ENCODE data around the gene EDIL3. TPM values are rescaled to one million over a fixed set of nuclear protein-coding genes. Genes with fewer than 3 reads are reported as not detected.

The EDIL3 gene
- total and polyA plus RNA-seq, 2 of the 8 experiments (the other 6 are each of a cell fraction or from before 2014, with no cell fraction given) = 14.7 to 47.2 TPM

- no peak for TF ChIP-seq ATF2 (IDR thresholded peaks at IDR 0.05; ENCODE audit: low read length)
- TF ChIP-seq POLR2AphosphoS5 (IDR thresholded peaks at IDR 0.05; ENCODE audit: low read depth, low read length) = no peak
- TF ChIP-seq GTF2F1 (IDR thresholded peaks at IDR 0.05; ENCODE audit: borderline replicate concordance, low read depth, low read length) = no peak
- TF ChIP-seq TAF1 (IDR thresholded peaks at IDR 0.05; ENCODE audit: low read depth, low read length) = no peak
- TF ChIP-seq TCF12 (IDR thresholded peaks at IDR 0.05; ENCODE audit: low read depth, low read length) = no peak
- TF ChIP-seq NANOG (IDR thresholded peaks at IDR 0.05; ENCODE audit: insufficient read depth, low read depth, low read length, poor library complexity, severe bottlenecking) = no peak
Measured at GRCh38 chr5:84086511-84086910, 298.2 kb downstream of the EDIL3 start (continued).

All from H1 (cell line).